ENCODE data around the gene MEF2A. TPM values are rescaled to one million over a fixed set of nuclear protein-coding genes. Genes with fewer than 3 reads are reported as not detected.

MEF2A gene
- total RNA-seq, 1 experiment from 2014 or later, result 19.6 TPM

- Mint-ChIP-seq H3K4me1 (ENCODE audit: low read depth, unreplicated experiment) (no peaks in the 10 kb centered on the region), H3K4me3 (ENCODE audit: unreplicated experiment) (no peak overlapping the region), H3K27ac (ENCODE audit: unreplicated experiment) (no peak overlapping the region), H3K27me3 (ENCODE audit: insufficient read depth, unreplicated experiment) (no peaks in the 10 kb centered on the region), H3K36me3 (ENCODE audit: insufficient read depth, unreplicated experiment) (no peaks in the 10 kb centered on the region), H3K9me3 (ENCODE audit: unreplicated experiment) (no peaks in the 10 kb centered on the region)
- Histone ChIP-seq H3K27me3 (replicated peaks; ENCODE audit: control insufficient read depth, insufficient read depth, low read length) (no peaks in the 10 kb centered on the region), H3K4me1 (no peaks in the 10 kb centered on the region), H3K36me3 (ENCODE audit: control insufficient read depth, insufficient read depth, low read length) (no peaks in the 10 kb centered on the region), H3K4me3 (ENCODE audit: low read depth, low read length) (no peak overlapping the region), H3K9me3 (no peaks in the 10 kb centered on the region)
- TF ChIP-seq CTCF (IDR thresholded peaks at IDR 0.05; ENCODE audit: insufficient read depth in 1 of 2, low read depth in 1 of 2, low read length in 1 of 2, severe bottlenecking in 1 of 2, unreplicated experiment in 1 of 2), result no peak
- intact Hi-C loops (cut with micrococcal nuclease; ENCODE audit: unreplicated experiment), result no loop called here
- CTCF ChIA-PET, result no interaction called here
- POLR2A ChIA-PET, result no interaction called here
- BruUV-seq (replicated peaks), result no TSS peak
- DNase-seq, result no peak
These were observed 23.0 kb upstream of the MEF2A start for GRCh38 chr15:99542828-99543227.

DNA sequence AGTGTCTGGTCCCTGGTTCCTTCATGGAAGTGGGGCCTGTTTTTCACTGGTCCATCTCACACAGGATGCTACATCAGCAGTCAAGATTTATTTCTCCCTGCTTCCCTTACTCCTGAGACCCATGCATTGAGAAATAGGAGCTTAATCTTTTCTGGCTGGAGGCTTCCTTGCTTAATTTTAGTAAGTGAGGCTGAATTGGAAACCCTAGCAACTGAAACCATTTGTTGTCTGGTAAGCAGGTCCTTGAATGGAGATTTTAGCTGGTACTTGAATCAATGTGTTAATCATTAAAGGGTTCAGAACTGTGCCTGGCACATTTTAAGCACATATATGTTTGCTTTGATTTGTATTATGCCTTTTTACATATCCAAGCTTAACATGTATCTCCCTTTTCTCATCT, 20.2 kb upstream of the MEF2A start:
- Mint-ChIP-seq H3K9me3 (ENCODE audit: unreplicated experiment) (no peaks in the 10 kb centered on the region), H3K4me1 (ENCODE audit: low read depth, unreplicated experiment) (no peaks in the 10 kb centered on the region), H3K36me3 (ENCODE audit: insufficient read depth, unreplicated experiment) (no peaks in the 10 kb centered on the region), H3K27me3 (ENCODE audit: insufficient read depth, unreplicated experiment) (peaks cover 3% of the 10 kb centered on the region), H3K4me3 (ENCODE audit: unreplicated experiment) (no peak overlapping the region), H3K27ac (ENCODE audit: unreplicated experiment) (no peak overlapping the region)
- no peak for DNase-seq
- ChIA-PET CTCF (no interaction called here), POLR2A (no interaction called here)
- intact Hi-C loops (cut with micrococcal nuclease; ENCODE audit: unreplicated experiment), result no loop called here
- no peaks in the 10 kb centered on the region for H3K36me3 ChIP-seq (ENCODE audit: control insufficient read depth, insufficient read depth, low read length)
- no peak for TF ChIP-seq CTCF (IDR thresholded peaks at IDR 0.05; ENCODE audit: insufficient read depth in 1 of 2, low read depth in 1 of 2, low read length in 1 of 2, severe bottlenecking in 1 of 2, unreplicated experiment in 1 of 2)
- BruUV-seq (replicated peaks), result no TSS peak
- H3K4me1 ChIP-seq, result no peaks in the 10 kb centered on the region
- no peaks in the 10 kb centered on the region for H3K9me3 ChIP-seq
- no peaks in the 10 kb centered on the region for H3K27me3 ChIP-seq (replicated peaks; ENCODE audit: control insufficient read depth, insufficient read depth, low read length)
- no peak overlapping the region for H3K4me3 ChIP-seq (ENCODE audit: low read depth, low read length)

GRCh38 chr15:99546441-99547100, 19.2 kb upstream of the MEF2A start:
- Mint-ChIP-seq H3K4me1 (ENCODE audit: low read depth, unreplicated experiment) (no peaks in the 10 kb centered on the region), H3K27ac (ENCODE audit: unreplicated experiment) (no peak overlapping the region), H3K36me3 (ENCODE audit: insufficient read depth, unreplicated experiment) (no peaks in the 10 kb centered on the region), H3K9me3 (ENCODE audit: unreplicated experiment) (no peaks in the 10 kb centered on the region), H3K4me3 (ENCODE audit: unreplicated experiment) (no peak overlapping the region), H3K27me3 (ENCODE audit: insufficient read depth, unreplicated experiment) (peaks cover 3% of the 10 kb centered on the region)
- Histone ChIP-seq H3K4me3 (ENCODE audit: low read depth, low read length) (no peak overlapping the region), H3K4me1 (no peaks in the 10 kb centered on the region), H3K27me3 (replicated peaks; ENCODE audit: control insufficient read depth, insufficient read depth, low read length) (no peaks in the 10 kb centered on the region), H3K9me3 (no peaks in the 10 kb centered on the region), H3K36me3 (ENCODE audit: control insufficient read depth, insufficient read depth, low read length) (no peaks in the 10 kb centered on the region)
- TF ChIP-seq CTCF (IDR thresholded peaks at IDR 0.05; ENCODE audit: insufficient read depth in 1 of 2, low read depth in 1 of 2, low read length in 1 of 2, severe bottlenecking in 1 of 2, unreplicated experiment in 1 of 2), result no peak
- ChIA-PET POLR2A (no interaction called here), CTCF (no interaction called here)
- no peak for DNase-seq
- intact Hi-C loops (cut with micrococcal nuclease; ENCODE audit: unreplicated experiment), result no loop called here
- no TSS peak for BruUV-seq (replicated peaks)

All from Caco-2 (cell line).